SIG-M5 treated with dmso at 0.1 percent for 504 hours (cell line): ENCODE measurements around the gene ETV6.
"Not testable (repeated sequence)": the region's sequence is repeated elsewhere in the genome, so short reads cannot be mapped to it uniquely, and the experiment has no call there.

ENCODE experiments used
- DNase-seq: peaks from one replicate; lab custom pipeline; 2025; ENCODE audit not compliant: unreplicated experiment; lab: John Stamatoyannopoulos, UW

The ETV6 gene

DNA sequence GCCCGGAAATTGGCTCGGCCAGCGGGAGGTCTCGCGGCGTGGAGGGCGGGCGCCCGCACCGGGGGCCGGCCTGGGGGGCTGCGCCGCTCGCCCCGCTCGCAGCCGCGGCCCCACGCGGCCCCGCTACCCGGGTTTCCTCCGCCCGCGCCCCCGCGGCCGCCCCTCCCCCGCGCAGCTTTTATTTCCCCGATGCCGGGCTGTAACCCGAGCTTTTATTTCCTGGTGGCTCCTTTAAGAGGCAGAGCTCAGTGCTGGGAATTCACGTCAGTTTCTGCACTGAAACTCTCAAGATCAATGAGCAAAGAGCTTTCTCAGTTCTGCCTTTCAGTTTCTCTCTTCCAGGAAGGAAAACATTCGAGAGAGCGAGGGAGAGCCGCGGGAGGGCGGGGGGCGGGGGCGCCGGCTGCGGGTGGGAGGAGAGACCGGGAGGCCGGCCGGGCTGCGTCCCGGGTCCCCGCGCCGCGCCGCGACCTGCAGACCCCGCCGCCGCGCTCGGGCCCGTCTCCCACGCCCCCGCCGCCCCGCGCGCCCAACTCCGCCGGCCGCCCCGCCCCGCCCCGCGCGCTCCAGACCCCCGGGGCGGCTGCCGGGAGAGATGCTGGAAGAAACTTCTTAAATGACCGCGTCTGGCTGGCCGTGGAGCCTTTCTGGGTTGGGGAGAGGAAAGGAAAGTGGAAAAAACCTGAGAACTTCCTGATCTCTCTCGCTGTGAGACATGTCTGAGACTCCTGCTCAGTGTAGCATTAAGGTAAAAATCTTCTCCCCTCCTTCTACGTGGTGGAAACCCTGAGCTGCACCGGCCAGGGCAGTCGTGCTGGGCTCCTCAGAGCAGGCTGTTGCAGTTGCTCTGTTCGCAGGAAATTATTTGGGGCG, at the start of gene ETV6:
Gene ETV6, plus strand, starts transcription at position 262 of the 873 bp plus-strand sequence. Its CDS starts 454 bp downstream, at position 716.
- peak; percentile 92 for DNase-seq

DNA sequence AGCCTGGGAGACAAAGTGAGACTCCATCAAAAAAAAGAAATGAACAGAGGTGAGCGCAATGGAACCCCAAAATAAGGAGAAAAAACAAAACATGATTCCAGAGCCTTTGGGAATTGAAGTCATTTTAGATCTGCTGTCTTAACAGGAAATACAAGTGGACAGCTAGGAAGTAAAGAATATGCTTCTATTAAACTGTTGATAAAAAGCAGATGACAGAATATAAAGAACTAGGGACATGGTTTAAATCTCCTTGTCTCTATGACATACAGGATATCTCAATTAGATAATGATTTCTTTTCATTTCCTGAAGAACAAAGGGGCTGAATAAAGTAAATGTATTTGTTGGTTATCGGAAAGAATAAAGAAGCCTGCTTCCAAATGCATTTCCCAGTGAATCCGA, 49.3 kb upstream of the ETV6 start:
- DNase-seq, result no peak

DNA sequence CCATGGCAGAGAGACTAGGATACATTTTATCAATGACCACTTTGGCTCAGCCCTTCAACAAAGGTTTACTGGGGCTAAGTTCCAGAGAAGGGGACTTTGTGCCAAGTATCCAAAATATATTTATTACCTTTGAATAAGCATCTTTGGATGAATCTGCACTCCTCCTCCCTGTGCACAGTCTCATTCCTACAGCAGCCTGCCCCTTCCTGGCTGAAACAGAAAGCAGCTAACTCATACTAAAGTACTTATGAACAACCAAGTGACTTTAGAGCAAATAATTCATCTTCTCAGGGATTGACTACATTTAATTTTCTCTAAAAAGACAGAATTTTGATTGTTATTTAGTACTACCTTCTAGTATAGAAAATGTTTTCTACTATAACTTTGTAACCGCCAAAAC, 47.8 kb upstream of the ETV6 start:
- DNase-seq, result no peak

DNA sequence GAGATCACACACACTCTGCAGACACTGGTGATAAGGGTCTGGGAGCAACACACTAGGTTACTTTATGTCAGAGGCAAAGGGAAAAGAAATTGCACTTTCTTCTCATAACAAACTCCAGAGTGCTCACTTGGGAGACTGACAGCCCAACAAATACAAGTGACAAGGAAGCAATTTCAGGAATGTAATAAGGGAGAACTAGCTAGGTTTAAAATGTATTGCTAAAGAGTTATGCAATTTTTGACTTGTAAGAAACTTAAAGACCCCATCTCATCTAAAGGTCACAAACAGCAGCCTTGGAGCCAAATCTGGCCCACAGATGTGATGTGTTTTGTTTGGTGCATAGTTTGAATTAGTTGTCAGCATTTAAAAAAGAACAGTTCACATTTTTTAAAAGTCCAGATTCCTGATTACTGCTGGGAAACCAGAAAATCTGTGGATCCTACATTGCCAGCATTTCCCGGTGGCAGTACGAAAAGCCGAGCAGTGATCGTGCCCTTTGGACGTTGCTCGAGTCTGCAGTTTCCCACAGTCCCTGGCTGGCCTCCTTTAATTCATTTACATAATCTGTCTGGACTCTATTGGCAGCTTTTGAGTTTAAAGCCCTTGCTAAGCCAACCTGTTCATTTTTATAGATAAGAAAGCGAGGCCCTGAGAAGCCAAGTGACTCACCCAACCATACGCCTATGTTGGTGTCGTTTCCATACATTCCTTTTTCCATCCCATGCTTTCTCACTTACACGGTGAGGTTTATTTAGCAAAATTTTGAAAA, 42.0 kb upstream of the ETV6 start:
- DNase-seq, result no peak

DNA sequence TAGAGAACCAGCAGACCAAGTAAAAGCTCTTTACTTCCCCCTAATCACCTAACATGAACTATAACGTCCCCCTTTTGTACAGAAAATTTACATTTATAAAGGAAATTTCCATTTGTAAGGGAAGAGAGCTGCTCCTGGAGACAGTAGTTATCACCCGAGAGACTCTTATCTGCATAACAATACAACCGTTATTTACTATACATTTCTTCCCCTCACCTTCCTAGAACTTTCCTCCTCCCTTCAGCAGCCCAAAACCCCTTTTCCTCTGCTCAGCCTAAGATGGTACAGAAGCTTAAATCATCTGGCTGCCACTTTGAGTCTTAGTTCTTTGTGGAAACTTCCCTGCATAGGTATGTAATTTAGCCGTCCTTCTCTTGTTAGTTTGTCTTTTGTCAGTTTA, 40.4 kb upstream of the ETV6 start:
- no peak for DNase-seq

DNA sequence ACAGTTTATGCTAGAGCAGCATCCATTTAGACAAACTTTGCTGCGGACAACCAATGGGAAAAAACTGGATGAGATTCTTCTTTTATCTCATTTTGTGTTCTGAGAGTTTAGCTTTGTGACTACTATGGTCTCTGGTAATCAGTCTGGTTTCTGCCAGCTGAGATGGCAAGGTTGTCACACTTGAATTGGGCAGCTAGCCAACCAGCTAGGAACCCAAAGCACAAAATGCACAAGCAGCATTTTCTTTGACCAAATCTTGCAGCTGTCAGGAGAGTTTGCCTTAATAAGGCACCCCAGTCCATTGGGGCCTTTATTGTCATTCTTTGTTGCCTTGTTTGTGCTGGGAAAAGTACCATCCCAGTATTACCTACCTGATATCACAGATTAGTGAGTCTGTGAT, 34.0 kb upstream of the ETV6 start:
- DNase-seq, result no peak

DNA sequence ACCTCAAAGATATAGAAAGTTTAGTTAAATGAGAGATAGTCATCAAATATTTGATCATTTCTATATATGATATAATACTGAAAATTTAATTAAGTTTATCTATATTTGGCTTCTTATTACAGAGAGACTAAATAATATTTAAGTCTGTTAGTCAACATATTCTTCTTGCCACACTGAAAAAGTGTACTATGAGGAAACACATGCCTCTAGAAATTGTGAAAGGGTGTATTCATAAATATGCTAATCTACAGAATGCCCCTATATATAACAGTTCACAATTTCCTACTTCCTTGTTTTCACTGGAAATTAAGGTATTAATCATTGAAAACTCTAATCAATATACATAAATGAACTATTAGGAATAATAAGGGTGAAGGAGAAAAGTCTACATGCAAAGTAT, 31.4 kb upstream of the ETV6 start:
- DNase-seq, result no peak

DNA sequence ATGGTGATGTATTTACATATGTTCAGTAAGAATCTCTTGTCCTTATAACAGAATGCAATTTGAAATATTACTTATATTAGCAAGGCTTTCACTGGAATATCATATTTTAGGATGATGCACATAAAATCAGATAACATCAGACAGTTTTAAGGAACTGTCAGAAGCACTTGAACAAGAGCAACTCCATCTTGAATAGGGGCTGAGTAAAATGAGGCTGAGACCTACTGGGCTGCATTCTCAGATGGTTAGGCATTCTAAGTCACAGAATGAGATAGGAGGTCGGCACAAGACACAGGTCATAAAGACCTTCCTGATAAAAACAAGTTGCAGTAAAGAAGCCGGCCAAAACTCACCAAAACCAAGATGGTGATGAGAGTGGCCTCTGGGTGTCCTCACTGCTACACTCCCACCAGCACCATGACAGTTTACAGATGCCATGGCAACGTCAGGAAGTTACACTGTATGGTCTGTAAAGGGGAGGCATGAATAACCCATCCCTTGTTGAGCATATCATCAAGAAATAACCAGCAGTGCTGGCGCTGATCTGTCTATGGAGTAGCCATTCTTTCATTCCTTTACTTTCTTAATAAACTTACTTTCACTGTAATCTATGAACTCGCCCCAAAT, 27.6 kb upstream of the ETV6 start:
- peak; percentile 11 for DNase-seq

DNA sequence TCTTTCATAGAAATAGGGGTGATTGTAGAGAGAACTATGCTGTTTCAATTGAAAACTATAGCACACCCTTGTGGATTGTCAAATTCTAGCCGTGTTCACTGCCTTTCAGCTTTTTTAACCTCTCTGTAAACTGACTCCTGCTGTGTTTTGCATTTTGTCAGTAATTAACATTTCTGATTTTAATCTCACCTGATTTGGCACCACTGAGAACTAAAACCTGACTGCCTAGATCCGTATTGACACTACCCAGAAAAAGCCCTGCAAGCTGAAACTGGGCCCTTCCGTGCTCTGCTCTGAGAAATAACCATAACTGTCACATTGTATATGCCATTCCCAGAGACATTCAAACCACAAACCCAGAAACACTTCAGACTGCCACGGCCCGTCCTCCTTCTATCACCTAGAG, 26.6 kb upstream of the ETV6 start:
- no peak for DNase-seq

DNA sequence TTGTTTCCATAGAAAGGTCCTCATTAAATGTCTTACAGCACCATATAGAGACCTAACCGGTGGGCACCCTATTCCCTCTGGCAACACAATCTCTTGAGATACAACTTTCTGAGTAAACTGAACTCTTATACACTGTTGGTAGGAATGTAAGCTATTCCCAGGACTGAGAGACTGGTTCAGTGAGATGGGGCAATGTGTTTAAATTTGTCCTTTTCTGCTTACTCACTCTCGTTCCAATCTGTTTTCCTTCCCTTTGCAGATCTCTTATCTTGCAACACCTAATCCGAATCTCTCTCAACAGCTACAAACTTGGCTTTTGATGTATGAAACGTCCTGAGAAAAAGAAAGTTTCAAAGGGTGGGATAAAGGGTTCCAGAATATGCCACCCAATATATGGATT, 26.1 kb upstream of the ETV6 start:
- DNase-seq, result peak; percentile 70

DNA sequence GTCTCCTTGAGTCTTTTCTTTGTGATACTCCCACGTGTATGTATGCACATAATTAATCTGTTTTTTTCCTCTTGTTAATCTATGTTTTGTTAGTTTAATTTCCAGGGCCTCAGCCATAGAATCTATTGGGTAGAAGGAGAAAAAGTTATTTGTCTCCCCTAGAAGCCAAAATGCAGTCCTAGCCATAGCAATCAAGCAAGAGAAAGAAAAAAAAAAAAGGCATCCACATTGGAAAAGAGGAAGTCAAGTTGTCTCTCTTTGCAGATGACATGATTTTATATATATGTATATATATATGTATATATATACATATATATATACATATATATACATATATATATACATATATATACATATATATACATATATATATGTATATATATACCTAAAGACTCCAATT, 25.4 kb upstream of the ETV6 start:
- DNase-seq, result peak; percentile 23

DNA sequence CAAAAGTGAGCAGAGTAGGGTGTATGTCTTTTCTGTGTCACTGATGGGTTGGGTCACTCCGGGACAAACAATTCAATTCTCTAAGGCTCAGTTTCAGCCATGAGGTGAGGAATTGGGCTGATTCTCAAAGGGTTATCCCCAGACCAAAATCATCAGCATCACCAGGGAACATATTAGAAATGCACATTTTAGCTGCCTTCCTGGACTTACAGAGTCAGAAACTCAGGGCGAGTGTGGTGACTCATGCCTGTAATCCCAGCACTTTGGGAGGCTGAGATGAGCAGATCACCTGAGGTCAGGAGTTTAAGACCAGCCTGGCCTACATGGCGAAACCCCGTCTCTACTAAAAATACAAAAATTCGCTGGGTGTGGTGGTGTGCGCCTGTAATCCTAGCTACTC, 21.8 kb upstream of the ETV6 start:
- not testable (repeated sequence) for DNase-seq

DNA sequence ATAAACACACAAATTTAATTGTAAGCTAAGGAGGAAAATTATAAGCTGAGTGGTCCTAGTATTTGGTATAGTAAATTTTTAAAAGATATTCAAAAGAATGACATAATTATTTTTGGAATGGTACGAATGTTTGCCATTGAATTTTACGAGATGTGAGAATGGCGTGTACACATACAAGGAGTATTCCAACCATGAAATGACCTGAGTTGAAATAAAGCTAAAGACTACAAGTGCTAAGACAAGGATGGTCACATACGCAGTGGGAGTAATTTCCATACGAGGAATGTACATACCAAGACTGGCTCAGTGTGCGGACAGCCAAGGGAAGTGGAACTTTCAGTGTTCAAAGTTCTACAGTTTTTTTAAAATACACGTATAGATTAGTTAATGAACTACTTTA, 21.1 kb upstream of the ETV6 start:
- no peak for DNase-seq

DNA sequence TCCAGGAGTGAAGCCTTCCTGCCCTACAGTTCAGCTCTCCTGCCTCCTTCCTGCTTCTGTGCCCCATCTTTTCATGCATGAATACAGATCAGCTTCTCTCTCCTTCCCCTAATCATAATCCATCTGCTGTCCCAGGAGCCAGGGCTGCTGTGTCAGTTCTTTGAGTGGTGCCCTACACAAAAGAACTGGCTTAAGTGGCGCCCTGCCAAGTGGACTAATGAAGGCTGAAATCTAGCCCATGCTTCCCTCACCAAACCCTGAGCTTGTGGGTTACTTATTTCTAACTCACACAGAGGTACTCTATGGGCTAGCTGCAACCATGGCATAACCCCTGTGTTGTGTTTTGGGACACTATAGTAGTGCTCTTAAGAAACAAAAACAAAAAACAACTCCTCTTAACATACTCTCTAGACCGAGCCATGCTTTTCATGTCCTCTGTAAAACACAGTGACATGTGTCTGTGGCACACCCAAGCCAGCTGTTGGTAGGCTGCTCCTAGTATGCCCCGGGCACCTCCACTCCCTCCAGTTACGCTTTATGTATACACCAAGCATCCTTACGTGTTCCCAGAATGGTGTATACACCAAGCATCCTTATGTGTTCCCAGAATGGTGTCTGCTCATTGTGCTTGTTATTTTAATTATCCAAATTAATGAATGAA, 19.3 kb upstream of the ETV6 start:
- DNase-seq, result no peak

DNA sequence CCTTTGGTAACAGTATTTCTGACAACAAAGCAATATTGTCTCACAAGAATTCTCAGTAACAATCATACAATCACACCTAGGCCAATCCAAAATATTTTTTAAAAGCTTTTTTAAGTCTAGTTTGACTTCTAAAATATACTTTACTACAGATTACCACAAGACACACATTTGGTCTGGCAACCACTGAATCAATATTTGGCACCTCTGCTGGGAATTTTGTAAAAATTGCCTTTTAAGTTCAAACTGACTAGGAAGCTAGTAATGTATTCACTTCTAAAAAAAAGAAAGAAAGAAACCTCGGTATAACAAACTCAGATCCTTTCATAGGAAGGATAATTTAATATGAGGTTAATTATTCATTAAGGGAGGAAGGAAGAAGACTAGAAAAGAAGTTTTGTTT, 18.2 kb upstream of the ETV6 start:
- no peak for DNase-seq

DNA sequence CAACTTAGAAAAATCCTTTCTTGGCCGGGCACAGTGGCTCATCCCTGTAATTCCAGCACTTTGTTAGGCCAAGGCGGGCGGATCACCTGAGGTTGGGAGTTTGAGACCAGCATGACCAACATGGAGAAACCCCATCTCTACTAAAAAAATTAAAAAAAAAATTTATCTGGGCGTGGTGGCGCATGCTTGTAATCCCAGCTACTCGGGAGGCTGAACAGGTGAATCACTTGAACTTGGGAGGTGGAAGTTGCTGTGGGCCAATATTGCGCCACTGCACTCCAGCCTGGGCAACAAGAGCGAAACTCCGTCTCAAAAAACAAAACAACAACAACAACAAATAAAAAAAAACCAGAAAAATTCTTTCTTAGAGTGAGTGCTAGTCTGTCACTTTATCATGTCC, 17.6 kb upstream of the ETV6 start:
- DNase-seq, result not testable (repeated sequence)

DNA sequence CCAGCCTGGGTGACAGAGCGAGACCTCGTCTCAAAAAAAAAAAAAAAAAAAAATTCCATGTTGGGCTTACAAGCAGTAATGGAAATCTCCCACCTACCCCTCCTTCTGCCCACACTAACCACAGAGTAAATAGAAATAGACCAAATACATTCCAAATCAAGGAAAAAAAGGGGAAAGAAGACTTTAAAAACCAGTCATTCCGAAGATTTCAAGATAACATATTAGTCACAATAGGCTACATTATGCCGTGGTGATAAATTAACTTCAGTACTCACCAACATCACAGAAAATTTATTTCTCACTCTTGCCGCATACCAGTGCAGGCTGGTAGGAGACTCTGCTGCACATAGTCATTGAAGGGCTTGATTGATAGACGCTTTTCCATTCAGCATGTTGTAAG, 15.5 kb upstream of the ETV6 start:
- DNase-seq, result no peak

DNA sequence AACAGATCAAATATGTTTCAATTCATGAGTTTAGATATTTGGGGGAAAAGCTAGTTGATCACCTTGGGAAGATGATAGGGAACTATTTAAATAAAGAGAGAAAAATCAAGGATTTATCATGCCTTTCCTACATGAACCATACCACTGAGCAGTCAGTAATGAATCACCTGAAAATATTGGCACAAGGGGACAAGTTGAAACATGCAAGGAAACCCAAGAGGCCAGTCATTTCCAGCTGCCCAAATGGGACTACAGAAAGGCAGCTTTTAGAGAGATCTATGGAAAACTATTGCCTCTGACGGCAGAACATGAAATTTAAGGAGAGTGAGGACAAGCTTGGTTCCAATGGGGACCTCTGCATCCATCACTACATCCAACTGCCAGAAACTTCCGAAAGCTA, 14.1 kb upstream of the ETV6 start:
- no peak for DNase-seq

DNA sequence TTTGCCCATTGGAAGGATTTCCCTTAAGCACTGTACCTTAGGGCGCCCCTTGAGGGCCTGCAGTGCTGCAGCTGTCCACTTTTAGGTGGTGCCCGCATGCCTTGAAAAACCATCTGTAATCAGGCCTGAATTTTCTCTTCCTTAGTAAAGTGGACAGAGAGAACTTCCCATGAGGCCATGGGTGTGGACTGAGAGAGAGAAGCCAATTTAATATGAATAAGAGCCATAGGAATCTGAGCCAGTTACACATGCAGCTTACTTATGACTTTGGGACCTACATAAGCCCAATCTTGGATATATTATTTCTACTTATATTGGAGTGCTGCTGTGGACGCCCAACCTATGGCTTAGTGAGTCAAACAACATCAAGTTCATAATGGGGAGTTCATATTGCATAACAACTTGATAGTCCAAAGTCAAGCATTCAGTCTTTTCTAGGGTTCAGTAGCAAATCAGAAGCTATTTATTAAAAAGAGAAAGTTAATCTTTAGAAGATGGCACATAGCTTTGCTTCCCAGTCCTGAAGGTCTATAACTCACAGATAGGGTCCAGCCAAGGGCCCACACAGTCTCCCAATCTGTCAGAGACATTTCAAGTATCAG, 11.1 kb upstream of the ETV6 start:
- DNase-seq, result no peak

DNA sequence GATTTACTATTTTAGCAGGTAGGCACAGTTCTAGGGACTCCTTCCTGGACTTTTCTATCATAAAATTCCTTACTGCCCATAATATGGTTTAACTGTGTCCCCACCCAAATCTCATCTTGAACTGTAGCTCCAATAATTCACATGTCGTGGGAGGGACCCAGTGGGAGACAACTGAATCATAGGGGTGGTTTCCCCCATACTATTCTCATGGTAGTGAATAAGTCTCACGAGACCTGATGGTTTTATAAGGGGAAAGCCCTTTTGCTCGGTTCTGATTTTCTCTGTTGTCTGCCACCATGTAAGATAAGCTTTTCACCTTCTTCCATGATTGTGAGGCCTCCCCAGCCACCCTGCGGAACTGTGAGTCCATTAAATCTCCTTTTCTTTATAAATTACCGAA, 10.0 kb upstream of the ETV6 start:
- no peak for DNase-seq

DNA sequence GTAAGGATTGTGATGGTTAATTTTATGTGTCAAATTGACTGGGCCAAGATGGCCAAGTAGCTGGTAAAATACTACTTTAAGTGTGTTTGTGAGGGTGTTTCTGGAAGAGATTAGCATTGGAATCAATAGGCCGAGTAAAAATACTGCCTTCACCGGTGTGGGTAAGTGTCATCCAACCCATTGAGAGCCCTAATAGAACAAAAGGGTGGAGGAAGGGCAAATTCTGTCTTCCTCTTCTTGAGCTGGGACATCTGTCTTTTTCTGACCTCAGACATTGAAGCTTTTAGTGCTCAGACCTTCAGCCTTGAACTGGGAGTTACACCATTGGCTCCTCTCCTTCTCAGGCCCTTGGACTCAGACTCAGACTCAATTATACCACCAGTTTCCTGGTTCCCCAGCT, 8.0 kb upstream of the ETV6 start:
- no peak for DNase-seq
